Cardiac muscle cell (in vitro differentiated cells and primary cell): ENCODE measurements around the gene ADSL. TPM values are rescaled to one million over a fixed set of nuclear protein-coding genes. Genes with fewer than 3 reads are reported as not detected.
"Not testable (repeated sequence)": the region's sequence is repeated elsewhere in the genome, so short reads cannot be mapped to it uniquely, and the experiment has no call there.

ENCODE experiments used
- DNase-seq, 2 donors: peaks; one replicate each; pipeline versions ENCODE4 v3.0.0 to v3.0.0-alpha.2; 2010 to 2017; ENCODE audit warnings: low read depth in 1 of 2, low spot score in 1 of 2
- H3K27ac ChIP-seq: fragments of 200-600 bp; sonication (generic); 2 replicates; pipeline ENCODE4 v1.5.1; 2016
- H3K27me3 ChIP-seq: fragments of 200-600 bp; sonication (generic); 2 replicates; pipeline ENCODE4 v1.6.0; 2016; ENCODE audit warnings: control low read depth
- H3K36me3 ChIP-seq: fragments of 200-600 bp; sonication (generic); 2 replicates; pipeline ENCODE4 v1.5.1; 2016; ENCODE audit warnings: control low read depth
- H3K4me1 ChIP-seq: fragments of 200-600 bp; sonication (generic); 2 replicates; pipeline ENCODE4 v1.8.1; 2017; ENCODE audit warnings: low read depth, mild to moderate bottlenecking, mixed run types
- H3K4me3 ChIP-seq: fragments of 200-600 bp; sonication (generic); 2 replicates; pipeline ENCODE4 v1.5.1; 2016; ENCODE audit warnings: mild to moderate bottlenecking
- H3K9me3 ChIP-seq: fragments of 200-600 bp; sonication (generic); 2 replicates; pipeline ENCODE4 v1.5.1; 2017; ENCODE audit warnings: low read depth, mild to moderate bottlenecking, control low read depth
- polyA plus RNA-seq: library from polyadenylated mRNA; unstranded; fragments of >200 nt; fragmentation: Nextera tagmentation; extraction: Ambion mirVana; gene quantifications from 2 replicates; pipeline ENCODE4 v1.2.1, GENCODE V29; 2016
- total RNA-seq: library from RNA; depleted of rRNA; stranded (reverse); fragments of >200 nt; gene quantifications from 2 replicates; pipeline ENCODE4 v1.2.3, GENCODE V29; 2016
- TF ChIP-seq, protein P1 (sequence below): IDR thresholded peaks from 2 replicates; pipeline ENCODE4 v1.5.1; 2012; ENCODE audit warnings: low read depth, mild to moderate bottlenecking, low read length

Gene ADSL
- total and polyA plus RNA-seq, 2 experiments from 2014 or later, result 110 to 116 TPM

DNA sequence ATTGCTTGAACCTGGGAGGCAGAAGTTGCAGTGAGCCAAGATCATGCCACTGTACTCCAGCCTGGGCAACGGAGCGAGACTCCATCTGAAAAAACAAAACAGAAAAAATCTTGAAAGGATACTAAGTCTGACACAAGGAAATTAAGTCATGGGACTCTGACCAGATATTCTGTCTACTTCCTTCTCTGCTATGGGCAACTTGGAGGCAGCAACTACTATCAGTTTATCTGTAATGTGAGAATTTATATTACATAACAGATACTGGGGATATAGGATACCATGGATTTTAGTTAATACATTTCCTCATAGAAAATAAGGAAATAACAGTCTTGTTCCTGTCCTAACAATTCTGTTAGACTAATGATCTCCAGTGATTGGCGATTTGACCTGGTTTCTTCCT lies 22.5 kb downstream of the ADSL start:
- DNase-seq, result no peak
- peaks cover 35% of the 10 kb centered on the region for H3K36me3 ChIP-seq
- TF ChIP-seq, protein P1, sequence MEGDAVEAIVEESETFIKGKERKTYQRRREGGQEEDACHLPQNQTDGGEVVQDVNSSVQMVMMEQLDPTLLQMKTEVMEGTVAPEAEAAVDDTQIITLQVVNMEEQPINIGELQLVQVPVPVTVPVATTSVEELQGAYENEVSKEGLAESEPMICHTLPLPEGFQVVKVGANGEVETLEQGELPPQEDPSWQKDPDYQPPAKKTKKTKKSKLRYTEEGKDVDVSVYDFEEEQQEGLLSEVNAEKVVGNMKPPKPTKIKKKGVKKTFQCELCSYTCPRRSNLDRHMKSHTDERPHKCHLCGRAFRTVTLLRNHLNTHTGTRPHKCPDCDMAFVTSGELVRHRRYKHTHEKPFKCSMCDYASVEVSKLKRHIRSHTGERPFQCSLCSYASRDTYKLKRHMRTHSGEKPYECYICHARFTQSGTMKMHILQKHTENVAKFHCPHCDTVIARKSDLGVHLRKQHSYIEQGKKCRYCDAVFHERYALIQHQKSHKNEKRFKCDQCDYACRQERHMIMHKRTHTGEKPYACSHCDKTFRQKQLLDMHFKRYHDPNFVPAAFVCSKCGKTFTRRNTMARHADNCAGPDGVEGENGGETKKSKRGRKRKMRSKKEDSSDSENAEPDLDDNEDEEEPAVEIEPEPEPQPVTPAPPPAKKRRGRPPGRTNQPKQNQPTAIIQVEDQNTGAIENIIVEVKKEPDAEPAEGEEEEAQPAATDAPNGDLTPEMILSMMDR, result no peak
- no peak overlapping the region for H3K4me3 ChIP-seq
- no peaks in the 10 kb centered on the region for H3K9me3 ChIP-seq
- no peaks in the 10 kb centered on the region for H3K27me3 ChIP-seq
- H3K4me1 ChIP-seq, result no peaks in the 10 kb centered on the region
- H3K27ac ChIP-seq, result no peak overlapping the region

DNA sequence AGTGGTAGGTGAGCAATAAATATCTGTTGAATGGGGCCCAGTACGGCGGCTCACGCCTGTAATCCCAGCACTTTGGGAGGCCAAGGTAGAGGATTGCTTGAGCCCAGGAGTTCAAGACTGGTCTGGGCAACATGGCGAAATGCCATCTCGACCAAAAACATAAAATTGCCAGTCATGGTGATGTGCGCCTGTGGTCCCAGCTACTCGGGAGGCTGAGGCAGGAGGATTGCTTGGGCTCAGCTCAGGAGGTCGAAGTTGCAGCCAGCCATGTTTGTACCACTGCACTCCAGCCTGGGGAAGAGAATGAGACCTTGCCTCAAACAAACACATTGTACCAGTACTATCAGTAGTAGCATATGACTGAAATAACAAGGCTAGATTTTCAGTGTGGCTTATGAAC lies 28.3 kb downstream of the ADSL start:
- TF ChIP-seq, protein P1, result no peak
- H3K27me3 ChIP-seq, result no peaks in the 10 kb centered on the region
- H3K4me3 ChIP-seq, result no peak overlapping the region
- no peaks in the 10 kb centered on the region for H3K9me3 ChIP-seq
- H3K4me1 ChIP-seq, result no peaks in the 10 kb centered on the region
- peaks cover 4% of the 10 kb centered on the region for H3K36me3 ChIP-seq
- no peak for DNase-seq
- H3K27ac ChIP-seq, result no peak overlapping the region

GRCh38 chr22:40376149-40376548 lies 29.8 kb downstream of the ADSL start:
- Histone ChIP-seq H3K27ac (no peak overlapping the region), H3K27me3 (no peaks in the 10 kb centered on the region), H3K9me3 (no peaks in the 10 kb centered on the region), H3K36me3 (peaks cover 4% of the 10 kb centered on the region), H3K4me1 (no peaks in the 10 kb centered on the region), H3K4me3 (no peak overlapping the region)
- no peak for DNase-seq
- TF ChIP-seq, protein P1, result no peak

DNA sequence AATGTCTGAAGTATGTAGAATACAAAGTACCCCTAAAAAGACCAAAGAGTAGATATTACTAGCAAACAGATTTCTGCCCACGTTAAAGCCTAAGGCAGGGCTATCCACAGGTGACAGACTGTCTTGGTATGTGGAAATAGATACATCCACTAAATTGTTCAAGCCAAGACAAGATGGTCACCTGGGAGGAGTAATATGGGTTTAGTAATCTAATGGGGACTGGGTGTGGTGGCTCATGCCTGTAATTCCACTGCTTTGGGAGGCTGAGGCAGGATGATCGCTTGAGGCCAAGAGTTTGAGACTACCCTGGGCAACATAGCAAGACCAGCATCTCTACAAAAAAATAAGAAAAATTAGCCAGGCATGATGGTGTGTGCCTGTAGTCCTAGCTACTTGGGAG lies 31.6 kb downstream of the ADSL start:
- Histone ChIP-seq H3K4me1 (no peaks in the 10 kb centered on the region), H3K36me3 (peaks cover 4% of the 10 kb centered on the region), H3K27ac (no peak overlapping the region), H3K4me3 (no peak overlapping the region), H3K9me3 (no peaks in the 10 kb centered on the region), H3K27me3 (no peaks in the 10 kb centered on the region)
- DNase-seq, result no peak
- TF ChIP-seq, protein P1, result no peak

DNA sequence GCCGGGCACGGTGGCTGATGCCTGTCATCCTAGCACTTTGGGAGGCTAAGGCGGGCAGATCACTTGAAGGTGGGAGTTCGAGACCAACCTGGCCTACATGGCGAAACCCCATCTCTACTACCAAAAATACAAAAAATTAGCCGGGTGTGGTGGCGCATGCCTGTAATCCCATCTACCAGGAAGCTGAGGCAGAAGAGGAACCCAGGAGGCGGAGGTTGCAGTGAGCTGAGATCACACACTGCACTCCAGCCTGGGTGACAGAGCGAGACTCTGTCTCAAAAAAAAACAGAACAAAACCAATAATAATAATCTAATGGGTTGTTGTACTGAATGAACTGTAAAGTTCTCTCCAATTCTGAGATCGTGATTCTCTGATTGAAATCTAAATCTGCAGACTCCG lies 32.1 kb downstream of the ADSL start:
- not testable (repeated sequence) for H3K27me3 ChIP-seq, H3K9me3 ChIP-seq, H3K27ac ChIP-seq, H3K4me1 ChIP-seq, H3K36me3 ChIP-seq, DNase-seq, H3K4me3 ChIP-seq

DNA sequence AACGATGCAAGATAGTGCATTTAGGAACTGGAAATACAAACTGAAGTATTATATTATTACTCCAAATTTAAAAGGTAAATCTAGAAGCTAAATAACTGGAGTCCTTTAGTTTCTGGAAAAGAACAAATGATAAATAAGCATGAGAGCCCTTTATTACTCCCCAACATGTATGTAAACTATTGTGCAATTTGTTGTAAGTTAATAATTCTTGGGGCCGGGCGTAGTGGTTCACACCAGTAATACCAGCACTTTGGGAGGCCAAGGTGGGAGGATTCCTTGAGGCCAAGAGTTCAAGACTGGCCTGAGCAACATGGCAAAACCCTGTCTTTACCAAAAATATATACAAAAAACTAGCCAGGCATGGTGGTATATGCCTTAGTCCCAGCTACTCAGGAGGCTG lies 35.2 kb downstream of the ADSL start:
- H3K4me1 ChIP-seq, result no peaks in the 10 kb centered on the region
- H3K4me3 ChIP-seq, result no peak overlapping the region
- no peak for DNase-seq
- no peaks in the 10 kb centered on the region for H3K36me3 ChIP-seq
- H3K9me3 ChIP-seq, result no peaks in the 10 kb centered on the region
- H3K27me3 ChIP-seq, result no peaks in the 10 kb centered on the region
- TF ChIP-seq, protein P1, result no peak
- H3K27ac ChIP-seq, result no peak overlapping the region
